ENCODE measurements around the gene ZNF219.

DNA sequence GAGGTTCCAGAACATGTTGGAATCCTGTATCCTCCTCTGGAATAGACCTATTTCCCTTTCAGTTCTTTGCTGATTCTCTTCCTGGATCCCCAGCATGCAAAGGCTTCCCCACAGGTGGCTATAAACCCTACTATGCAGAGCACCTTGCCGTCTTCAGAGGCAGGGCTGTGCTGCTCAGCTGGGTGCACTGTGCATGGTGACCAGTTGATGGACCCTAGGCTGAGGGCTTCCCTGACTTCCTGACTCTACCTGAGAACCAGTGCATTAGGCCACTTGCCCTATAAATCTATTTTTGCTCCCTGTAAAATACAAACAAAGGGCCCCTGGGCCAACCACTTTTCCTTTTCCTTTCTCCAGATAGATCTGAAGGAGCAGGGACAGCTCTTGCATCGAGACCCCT is 14.1 kb downstream of the ZNF219 start:
- no peak for TF ChIP-seq JUND (IDR thresholded peaks at IDR 0.05; ENCODE audit: low read depth, low read length)
- TF ChIP-seq, protein P1, sequence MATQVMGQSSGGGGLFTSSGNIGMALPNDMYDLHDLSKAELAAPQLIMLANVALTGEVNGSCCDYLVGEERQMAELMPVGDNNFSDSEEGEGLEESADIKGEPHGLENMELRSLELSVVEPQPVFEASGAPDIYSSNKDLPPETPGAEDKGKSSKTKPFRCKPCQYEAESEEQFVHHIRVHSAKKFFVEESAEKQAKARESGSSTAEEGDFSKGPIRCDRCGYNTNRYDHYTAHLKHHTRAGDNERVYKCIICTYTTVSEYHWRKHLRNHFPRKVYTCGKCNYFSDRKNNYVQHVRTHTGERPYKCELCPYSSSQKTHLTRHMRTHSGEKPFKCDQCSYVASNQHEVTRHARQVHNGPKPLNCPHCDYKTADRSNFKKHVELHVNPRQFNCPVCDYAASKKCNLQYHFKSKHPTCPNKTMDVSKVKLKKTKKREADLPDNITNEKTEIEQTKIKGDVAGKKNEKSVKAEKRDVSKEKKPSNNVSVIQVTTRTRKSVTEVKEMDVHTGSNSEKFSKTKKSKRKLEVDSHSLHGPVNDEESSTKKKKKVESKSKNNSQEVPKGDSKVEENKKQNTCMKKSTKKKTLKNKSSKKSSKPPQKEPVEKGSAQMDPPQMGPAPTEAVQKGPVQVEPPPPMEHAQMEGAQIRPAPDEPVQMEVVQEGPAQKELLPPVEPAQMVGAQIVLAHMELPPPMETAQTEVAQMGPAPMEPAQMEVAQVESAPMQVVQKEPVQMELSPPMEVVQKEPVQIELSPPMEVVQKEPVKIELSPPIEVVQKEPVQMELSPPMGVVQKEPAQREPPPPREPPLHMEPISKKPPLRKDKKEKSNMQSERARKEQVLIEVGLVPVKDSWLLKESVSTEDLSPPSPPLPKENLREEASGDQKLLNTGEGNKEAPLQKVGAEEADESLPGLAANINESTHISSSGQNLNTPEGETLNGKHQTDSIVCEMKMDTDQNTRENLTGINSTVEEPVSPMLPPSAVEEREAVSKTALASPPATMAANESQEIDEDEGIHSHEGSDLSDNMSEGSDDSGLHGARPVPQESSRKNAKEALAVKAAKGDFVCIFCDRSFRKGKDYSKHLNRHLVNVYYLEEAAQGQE (IDR thresholded peaks at IDR 0.05; ENCODE audit: low read depth, low read length), result no peak
